Activated CD4-positive, CD25-positive, alpha-beta regulatory T cell treated with anti-CD3 and anti-CD28 coated beads, Interleukin-2, amount 50 U/mL, for 72 hours (primary cell): ENCODE results near the gene PRAF2.

Source experiments
- DNase-seq: peaks from one replicate; pipeline ENCODE4 v3.0.0; 2021

PRAF2 gene

GRCh38 chrX:49073601-49074575, at the start of gene PRAF2:
Gene PRAF2, minus strand, starts transcription at chrX:49074002. Its CDS starts 15 bp downstream, at chrX:49073987.
- DNase-seq = peak; percentile 83

- no peak for DNase-seq
These were observed 48.7 kb upstream of the PRAF2 start for GRCh38 chrX:49122499-49122898.

GRCh38 chrX:49120091-49120490, 46.3 kb upstream of the PRAF2 start:
- DNase-seq = no peak

- no peak for DNase-seq
These were observed 43.8 kb upstream of the PRAF2 start for GRCh38 chrX:49117581-49117980.

GRCh38 chrX:49116716-49117115, 42.9 kb upstream of the PRAF2 start:
- DNase-seq = no peak

GRCh38 chrX:49116076-49116475, 42.3 kb upstream of the PRAF2 start:
- no peak for DNase-seq

GRCh38 chrX:49111791-49112190, 38.0 kb upstream of the PRAF2 start:
- DNase-seq = no peak

- DNase-seq = no peak
These were observed 36.6 kb upstream of the PRAF2 start for GRCh38 chrX:49110417-49110816.

GRCh38 chrX:49108641-49109040, 34.8 kb upstream of the PRAF2 start:
- DNase-seq = no peak

GRCh38 chrX:49106930-49107329, 33.1 kb upstream of the PRAF2 start:
- DNase-seq = no peak

- DNase-seq = no peak
These were observed 32.5 kb upstream of the PRAF2 start for GRCh38 chrX:49106296-49106695.

GRCh38 chrX:49103637-49104036, 29.8 kb upstream of the PRAF2 start:
- no peak for DNase-seq

- DNase-seq = no peak
These were observed 28.4 kb upstream of the PRAF2 start for GRCh38 chrX:49102190-49102589.

- DNase-seq = no peak
These were observed 27.8 kb upstream of the PRAF2 start for GRCh38 chrX:49101629-49101984.

- DNase-seq = peak; percentile 86
These were observed 27.2 kb upstream of the PRAF2 start for GRCh38 chrX:49100704-49101628.

GRCh38 chrX:49096419-49096818, 22.6 kb upstream of the PRAF2 start:
- DNase-seq = no peak

- no peak for DNase-seq
These were observed 15.8 kb upstream of the PRAF2 start for GRCh38 chrX:49089553-49089952.

GRCh38 chrX:49082271-49082871, 8.6 kb upstream of the PRAF2 start:
- no peak for DNase-seq

- peak; percentile 66 for DNase-seq
These were observed 6.0 kb upstream of the PRAF2 start, which contains the start of gene WDR45 for GRCh38 chrX:49079489-49080428. Gene WDR45, minus strand, starts transcription at chrX:49079887. Its CDS starts 1,792 bp downstream, at chrX:49078095.

- DNase-seq = no peak
These were observed 4.1 kb upstream of the PRAF2 start for GRCh38 chrX:49077941-49078340.

GRCh38 chrX:49075347-49075746, 1.5 kb upstream of the PRAF2 start:
- DNase-seq = no peak

GRCh38 chrX:49072712-49073095, 1.1 kb downstream of the PRAF2 start:
- no peak for DNase-seq
